PFSK-1 (cell line): ENCODE results near the gene TSPAN2.

ENCODE experiments used
- POLR2AphosphoS5 ChIP-seq: IDR thresholded peaks from 2 replicates; pipeline ENCODE4 v1.6.1; 2012; ENCODE audit warnings: low read depth, mild to moderate bottlenecking, control low read depth, low read length, moderate library complexity
- SIN3A ChIP-seq: IDR thresholded peaks from 2 replicates; pipeline ENCODE4 v1.6.1; 2012; ENCODE audit warnings: mild to moderate bottlenecking, low read length, moderate library complexity, borderline replicate concordance; ENCODE audit not compliant: insufficient read depth
- TAF1 ChIP-seq: IDR thresholded peaks from 2 replicates; pipeline ENCODE4 v1.6.1; 2012; ENCODE audit warnings: low read length, control low read depth, borderline replicate concordance; ENCODE audit not compliant: insufficient read depth
- TF ChIP-seq, protein P1 (sequence below), 2 experiments: IDR thresholded peaks; 2 replicates each; pipeline versions ENCODE4 v1.6.1 to v1.8.0; 2011 to 2012; ENCODE audit warnings: low read depth in 2 of 2, low read length in 2 of 2, control low read depth in 1 of 2, inconsistent platforms in 1 of 2, mild to moderate bottlenecking in 1 of 2, moderate library complexity in 1 of 2; ENCODE audit not compliant: insufficient read depth in 1 of 2

- no peak for TF ChIP-seq POLR2AphosphoS5
- TF ChIP-seq SIN3A = no peak
- TF ChIP-seq, protein P1, sequence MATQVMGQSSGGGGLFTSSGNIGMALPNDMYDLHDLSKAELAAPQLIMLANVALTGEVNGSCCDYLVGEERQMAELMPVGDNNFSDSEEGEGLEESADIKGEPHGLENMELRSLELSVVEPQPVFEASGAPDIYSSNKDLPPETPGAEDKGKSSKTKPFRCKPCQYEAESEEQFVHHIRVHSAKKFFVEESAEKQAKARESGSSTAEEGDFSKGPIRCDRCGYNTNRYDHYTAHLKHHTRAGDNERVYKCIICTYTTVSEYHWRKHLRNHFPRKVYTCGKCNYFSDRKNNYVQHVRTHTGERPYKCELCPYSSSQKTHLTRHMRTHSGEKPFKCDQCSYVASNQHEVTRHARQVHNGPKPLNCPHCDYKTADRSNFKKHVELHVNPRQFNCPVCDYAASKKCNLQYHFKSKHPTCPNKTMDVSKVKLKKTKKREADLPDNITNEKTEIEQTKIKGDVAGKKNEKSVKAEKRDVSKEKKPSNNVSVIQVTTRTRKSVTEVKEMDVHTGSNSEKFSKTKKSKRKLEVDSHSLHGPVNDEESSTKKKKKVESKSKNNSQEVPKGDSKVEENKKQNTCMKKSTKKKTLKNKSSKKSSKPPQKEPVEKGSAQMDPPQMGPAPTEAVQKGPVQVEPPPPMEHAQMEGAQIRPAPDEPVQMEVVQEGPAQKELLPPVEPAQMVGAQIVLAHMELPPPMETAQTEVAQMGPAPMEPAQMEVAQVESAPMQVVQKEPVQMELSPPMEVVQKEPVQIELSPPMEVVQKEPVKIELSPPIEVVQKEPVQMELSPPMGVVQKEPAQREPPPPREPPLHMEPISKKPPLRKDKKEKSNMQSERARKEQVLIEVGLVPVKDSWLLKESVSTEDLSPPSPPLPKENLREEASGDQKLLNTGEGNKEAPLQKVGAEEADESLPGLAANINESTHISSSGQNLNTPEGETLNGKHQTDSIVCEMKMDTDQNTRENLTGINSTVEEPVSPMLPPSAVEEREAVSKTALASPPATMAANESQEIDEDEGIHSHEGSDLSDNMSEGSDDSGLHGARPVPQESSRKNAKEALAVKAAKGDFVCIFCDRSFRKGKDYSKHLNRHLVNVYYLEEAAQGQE (IDR thresholded peaks at IDR 0.05; ENCODE audit: insufficient read depth in 1 of 2, low read depth in 2 of 2, low read length in 2 of 2) = no peak
- TF ChIP-seq TAF1 = no peak
Observed at GRCh38 chr1:115113766-115114165, 24.5 kb upstream of the TSPAN2 start.
